DOHH2 (cell line): Measurements from ENCODE around the gene DDX19B.
"Not testable (repeated sequence)": the region's sequence is repeated elsewhere in the genome, so short reads cannot be mapped to it uniquely, and the experiment has no call there.

ENCODE experiments used
- H3F3A ChIP-seq: fragments of 200-600 bp; sonication (generic), shearing (Covaris generic); 2 replicates; pipeline ENCODE4 v1.6.0; 2016; ENCODE audit warnings: antibody characterized with exemption, mild to moderate bottlenecking; ENCODE audit not compliant: control insufficient read depth, insufficient read depth
- H3K27ac ChIP-seq: fragments of 200-600 bp; sonication (generic); 2 replicates; pipeline ENCODE4 v1.5.1; 2014; ENCODE audit warnings: low read depth, mild to moderate bottlenecking, low read length, moderate library complexity
- H3K27me3 ChIP-seq: fragments of 200-600 bp; sonication (generic); 2 replicates; pipeline ENCODE4 v1.6.1; 2014; ENCODE audit warnings: mild to moderate bottlenecking, low read length, mixed read lengths; ENCODE audit not compliant: control insufficient read depth
- H3K36me3 ChIP-seq: fragments of 200-600 bp; sonication (generic); 2 replicates; pipeline ENCODE4 v1.6.1; 2014; ENCODE audit warnings: mild to moderate bottlenecking, low read length, moderate library complexity, mixed read lengths; ENCODE audit not compliant: control insufficient read depth
- H3K4me1 ChIP-seq: fragments of 200-600 bp; sonication (generic); 2 replicates; pipeline ENCODE4 v1.6.1; 2014; ENCODE audit warnings: mild to moderate bottlenecking, low read length, mixed read lengths; ENCODE audit not compliant: control insufficient read depth
- H3K4me2 ChIP-seq: fragments of 200-600 bp; sonication (generic); 2 replicates; pipeline ENCODE4 v1.6.0; 2014; ENCODE audit warnings: mild to moderate bottlenecking, low read length, moderate library complexity
- H3K4me3 ChIP-seq: fragments of 200-600 bp; sonication (generic); 2 replicates; pipeline ENCODE4 v1.5.1; 2014; ENCODE audit warnings: mild to moderate bottlenecking, low read length, mixed read lengths
- H3K79me2 ChIP-seq: fragments of 200-600 bp; sonication (generic); 2 replicates; pipeline ENCODE4 v1.6.1; 2014; ENCODE audit warnings: mild to moderate bottlenecking, low read length, mixed read lengths; ENCODE audit not compliant: control insufficient read depth
- H3K9me2 ChIP-seq: fragments of 200-600 bp; sonication (generic); replicated peaks from 2 replicates; pipeline ENCODE4 v1.6.1; 2014; ENCODE audit warnings: mild to moderate bottlenecking, low read length, mixed read lengths; ENCODE audit not compliant: control insufficient read depth
- H3K9me3 ChIP-seq: fragments of 200-600 bp; sonication (generic); 2 replicates; pipeline ENCODE4 v1.6.1; 2014; ENCODE audit warnings: antibody characterized with exemption, low read length, mixed read lengths; ENCODE audit not compliant: control insufficient read depth, insufficient read depth
- H4K20me1 ChIP-seq: fragments of 200-600 bp; sonication (generic); 2 replicates; pipeline ENCODE4 v1.6.0; 2014; ENCODE audit warnings: low read depth, mild to moderate bottlenecking, antibody characterized with exemption, low read length, moderate library complexity; ENCODE audit not compliant: control insufficient read depth, insufficient read depth
- EZH2phosphoT487 ChIP-seq: fragments of 200-600 bp; sonication (generic); IDR thresholded peaks from 2 replicates; pipeline ENCODE4 v1.6.1; 2017; ENCODE audit warnings: borderline replicate concordance, mild to moderate bottlenecking, antibody characterized with exemption, low read length, moderate library complexity, mixed read lengths
- TF ChIP-seq, protein P1 (sequence below): fragments of 200-600 bp; sonication (generic); IDR thresholded peaks from one replicate; pipeline ENCODE4 v1.5.1; 2014; ENCODE audit warnings: antibody characterized with exemption, mild to moderate bottlenecking, low read depth, low read length; ENCODE audit not compliant: poor library complexity, severe bottlenecking

DDX19B gene

DNA sequence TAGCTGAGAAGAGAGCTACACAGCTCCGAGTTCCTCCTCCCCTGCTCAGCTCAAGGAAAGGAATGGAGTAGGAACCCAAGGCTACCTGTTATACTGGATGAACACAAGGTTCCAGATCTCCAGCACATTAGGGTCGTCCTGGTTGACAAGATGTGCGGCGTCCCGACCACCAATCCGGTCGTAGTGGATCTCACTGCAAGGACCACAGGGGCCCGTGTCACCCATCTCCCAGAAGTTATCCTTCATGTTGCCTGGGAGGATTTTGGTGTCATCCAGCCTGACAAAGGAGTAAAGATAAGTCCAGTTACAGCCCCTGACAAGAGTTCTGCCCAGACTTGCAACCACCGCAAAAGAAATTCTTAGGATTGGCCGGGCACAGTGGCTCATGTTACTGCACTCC is 27.3 kb upstream of the DDX19B start:
- no peaks in the 10 kb centered on the region for H3K9me2 ChIP-seq
- no peaks in the 10 kb centered on the region for H3K9me3 ChIP-seq
- H3K36me3 ChIP-seq, result peaks cover 80% of the 10 kb centered on the region
- H3K27me3 ChIP-seq, result no peaks in the 10 kb centered on the region
- H3K4me2 ChIP-seq, result no peak overlapping the region
- no peak overlapping the region for H3K27ac ChIP-seq
- H4K20me1 ChIP-seq, result no peaks in the 10 kb centered on the region
- H3K4me1 ChIP-seq, result no peaks in the 10 kb centered on the region
- peaks cover 5% of the 10 kb centered on the region; the same call in 1 of the 2 replicates for H3F3A ChIP-seq
- TF ChIP-seq, protein P1, sequence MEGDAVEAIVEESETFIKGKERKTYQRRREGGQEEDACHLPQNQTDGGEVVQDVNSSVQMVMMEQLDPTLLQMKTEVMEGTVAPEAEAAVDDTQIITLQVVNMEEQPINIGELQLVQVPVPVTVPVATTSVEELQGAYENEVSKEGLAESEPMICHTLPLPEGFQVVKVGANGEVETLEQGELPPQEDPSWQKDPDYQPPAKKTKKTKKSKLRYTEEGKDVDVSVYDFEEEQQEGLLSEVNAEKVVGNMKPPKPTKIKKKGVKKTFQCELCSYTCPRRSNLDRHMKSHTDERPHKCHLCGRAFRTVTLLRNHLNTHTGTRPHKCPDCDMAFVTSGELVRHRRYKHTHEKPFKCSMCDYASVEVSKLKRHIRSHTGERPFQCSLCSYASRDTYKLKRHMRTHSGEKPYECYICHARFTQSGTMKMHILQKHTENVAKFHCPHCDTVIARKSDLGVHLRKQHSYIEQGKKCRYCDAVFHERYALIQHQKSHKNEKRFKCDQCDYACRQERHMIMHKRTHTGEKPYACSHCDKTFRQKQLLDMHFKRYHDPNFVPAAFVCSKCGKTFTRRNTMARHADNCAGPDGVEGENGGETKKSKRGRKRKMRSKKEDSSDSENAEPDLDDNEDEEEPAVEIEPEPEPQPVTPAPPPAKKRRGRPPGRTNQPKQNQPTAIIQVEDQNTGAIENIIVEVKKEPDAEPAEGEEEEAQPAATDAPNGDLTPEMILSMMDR, result no peak
- TF ChIP-seq EZH2phosphoT487, result no peak
- no peak overlapping the region for H3K4me3 ChIP-seq
- H3K79me2 ChIP-seq, result peaks cover 13% of the 10 kb centered on the region; the same call in 1 of the 2 replicates

DNA sequence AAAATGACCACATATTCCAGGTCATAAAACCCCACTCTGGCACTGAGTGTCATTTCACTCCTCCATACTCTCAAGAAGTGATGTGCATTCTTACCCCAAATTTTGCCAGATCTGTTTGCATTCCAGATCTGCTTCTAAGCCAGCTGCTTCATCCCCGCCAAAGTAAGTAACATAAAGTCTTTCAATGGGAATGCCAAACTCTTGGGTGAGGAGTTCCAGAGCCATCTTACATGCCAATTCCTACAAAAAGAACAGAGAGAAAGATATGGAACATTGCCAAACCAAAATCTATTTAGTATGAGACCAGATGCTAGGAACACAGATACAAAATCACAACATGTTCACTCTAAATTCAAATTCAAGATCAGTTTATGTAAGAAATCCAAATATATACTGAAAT is 22.6 kb upstream of the DDX19B start:
- peaks cover 42% of the 10 kb centered on the region for H3K79me2 ChIP-seq
- H3K27ac ChIP-seq, result no peak overlapping the region
- no peaks in the 10 kb centered on the region for H4K20me1 ChIP-seq
- no peaks in the 10 kb centered on the region for H3K9me2 ChIP-seq
- no peaks in the 10 kb centered on the region for H3K4me1 ChIP-seq
- no peak overlapping the region for H3K4me2 ChIP-seq
- H3K4me3 ChIP-seq, result no peak overlapping the region
- H3F3A ChIP-seq, result peaks cover 3% of the 10 kb centered on the region; the same call in 1 of the 2 replicates
- H3K27me3 ChIP-seq, result no peaks in the 10 kb centered on the region
- peaks cover 76% of the 10 kb centered on the region for H3K36me3 ChIP-seq
- TF ChIP-seq, protein P1, result no peak
- no peak for TF ChIP-seq EZH2phosphoT487
- no peaks in the 10 kb centered on the region for H3K9me3 ChIP-seq

DNA sequence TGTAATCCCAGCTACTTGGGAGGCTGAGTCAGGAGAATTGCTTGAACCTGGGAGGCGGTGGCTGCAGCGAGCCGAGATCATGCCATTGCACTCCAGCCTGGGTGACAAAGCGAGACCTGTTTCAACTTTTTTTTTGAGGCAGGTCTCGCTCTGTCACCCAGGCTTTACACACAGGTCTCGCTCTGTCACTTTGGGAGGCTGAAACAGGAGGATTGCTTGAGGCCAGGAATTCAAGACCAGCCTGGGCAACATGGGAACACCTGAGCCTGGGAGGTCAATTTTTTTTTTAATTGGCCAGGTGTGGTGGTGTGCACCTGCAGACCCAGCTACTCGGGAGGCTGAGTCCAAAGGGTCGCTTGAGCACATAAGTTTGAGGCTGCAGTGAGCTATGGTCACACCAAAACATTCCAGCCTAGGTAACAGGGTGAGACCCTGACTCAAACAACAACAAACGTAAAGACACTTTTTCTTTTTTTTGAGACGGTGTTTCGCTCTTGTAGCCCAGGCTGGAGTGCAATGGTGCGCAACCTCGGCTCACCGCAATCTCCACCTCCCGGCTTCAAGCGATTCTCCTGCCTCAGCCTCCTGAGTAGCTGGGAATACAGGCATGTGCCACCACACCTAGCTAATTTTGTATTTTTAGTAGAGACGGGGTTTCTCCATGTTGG is 11.5 kb upstream of the DDX19B start:
- not testable (repeated sequence) for H3F3A ChIP-seq

DNA sequence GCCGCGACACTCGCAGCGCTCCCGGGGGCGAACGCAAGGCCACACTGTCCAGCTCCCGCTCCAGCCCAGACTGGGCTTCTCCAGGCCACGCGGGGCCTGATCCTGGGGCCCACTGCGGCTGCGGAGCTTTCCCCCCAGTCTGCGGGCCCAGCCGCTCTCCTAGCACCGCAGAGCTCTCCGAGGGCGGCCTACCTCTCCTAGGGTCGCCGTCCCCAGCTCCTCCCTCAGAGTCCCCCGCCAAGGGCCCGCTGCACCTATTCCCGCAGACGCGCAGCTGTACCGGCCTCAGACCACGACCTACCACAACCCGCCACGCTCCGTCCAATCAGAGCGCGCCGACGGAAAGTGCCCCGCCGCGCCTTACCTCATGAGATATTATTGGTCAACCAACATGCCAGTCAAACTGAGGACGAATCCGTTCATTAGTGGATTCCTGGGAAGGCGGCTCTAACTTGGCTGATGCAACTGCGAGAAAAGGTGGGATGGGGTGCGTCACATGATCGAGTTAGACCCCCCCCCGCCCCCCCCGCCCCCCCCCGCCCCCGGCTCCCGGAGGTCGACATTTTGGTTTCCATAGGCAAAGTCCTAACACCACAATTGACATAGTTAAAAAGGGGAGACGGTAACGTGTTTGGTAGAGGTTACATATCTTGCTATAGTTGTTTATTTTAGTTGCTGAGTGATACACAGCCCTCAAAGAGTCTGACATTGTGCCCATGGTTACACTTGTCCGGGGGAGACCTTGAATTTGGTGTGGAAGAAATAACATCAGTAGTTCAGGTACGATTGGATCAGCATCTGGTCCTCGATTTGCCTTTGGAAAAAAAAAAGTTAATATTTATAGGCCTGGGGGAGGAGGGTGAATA is 9.5 kb upstream of the DDX19B start, which contains the start of gene AARS1:
TSS of gene AARS1 (minus strand) at position 278 of the 866 bp plus-strand sequence. CDS start 6,743 bp downstream, outside the sequence.
- no peaks in the 10 kb centered on the region for H3K9me2 ChIP-seq
- peaks cover 4% of the 10 kb centered on the region; the same call in 1 of the 2 replicates for H3F3A ChIP-seq
- no peaks in the 10 kb centered on the region for H3K27me3 ChIP-seq
- no peaks in the 10 kb centered on the region for H3K9me3 ChIP-seq
- H4K20me1 ChIP-seq, result no peaks in the 10 kb centered on the region
- H3K4me1 ChIP-seq, result peaks cover 20% of the 10 kb centered on the region
- no peak for TF ChIP-seq EZH2phosphoT487
- TF ChIP-seq, protein P1, result no peak
- peaks cover 32% of the 10 kb centered on the region for H3K36me3 ChIP-seq
- H3K79me2 ChIP-seq, result peaks cover 46% of the 10 kb centered on the region
- H3K4me3 ChIP-seq, result peak within 1 kb of the TSS; percentile 96
- H3K27ac ChIP-seq, result peak within 1 kb of the TSS; percentile 66
- H3K4me2 ChIP-seq, result peak within 1 kb of the TSS; percentile 83

More for the DNA sequence above, 11.5 kb upstream of the DDX19B start:
- Histone ChIP-seq H3K4me2 (peak overlapping the region; percentile 71), H3K36me3 (peaks cover 48% of the 10 kb centered on the region), H3K4me1 (peaks cover 20% of the 10 kb centered on the region), H3K4me3 (peak overlapping the region; percentile 96), H3K79me2 (peaks cover 64% of the 10 kb centered on the region)
- not testable (repeated sequence) for H3K27me3 ChIP-seq, H3K9me2 ChIP-seq, H4K20me1 ChIP-seq, H3K27ac ChIP-seq, H3K9me3 ChIP-seq
